Thymus (tissue), 11 donors: ENCODE measurements around the gene HOXD9. TPM values are rescaled to one million over a fixed set of nuclear protein-coding genes. Genes with fewer than 3 reads are reported as not detected.

Experiments used
- DNase-seq, 9 donors: peaks; one replicate each; pipeline ENCODE4 v3.0.0-alpha.2; 2013; ENCODE audit warnings: low spot score in 9 of 9, low read depth in 6 of 9, missing footprints in 1 of 9
- H3K27ac ChIP-seq, 2 donors: one replicate each; pipeline ENCODE4 v1.5.1; 2013; ENCODE audit warnings: control low read depth in 1 of 2, low read depth in 1 of 2, low read length in 1 of 2, mild to moderate bottlenecking in 1 of 2, moderate library complexity in 1 of 2
- H3K27me3 ChIP-seq, 2 donors: one replicate each; pipeline ENCODE4 v1.5.1; 2013; ENCODE audit warnings: low read length in 1 of 2; ENCODE audit not compliant: control insufficient read depth in 2 of 2, insufficient read depth in 1 of 2
- H3K36me3 ChIP-seq, 2 donors: one replicate each; pipeline ENCODE4 v1.5.1; 2013; ENCODE audit warnings: low read length in 1 of 2, mild to moderate bottlenecking in 1 of 2, moderate library complexity in 1 of 2; ENCODE audit not compliant: control insufficient read depth in 2 of 2, insufficient read depth in 2 of 2
- H3K4me1 ChIP-seq, 2 donors: one replicate each; pipeline ENCODE4 v1.5.1; 2013; ENCODE audit warnings: low read length in 2 of 2; ENCODE audit not compliant: control insufficient read depth in 2 of 2, insufficient read depth in 2 of 2
- H3K4me3 ChIP-seq, 2 donors: one replicate each; pipeline ENCODE4 v1.5.1; 2013; ENCODE audit warnings: low read length in 2 of 2, control low read depth in 1 of 2, mild to moderate bottlenecking in 1 of 2
- H3K9me3 ChIP-seq, 2 donors: one replicate each; pipeline ENCODE4 v1.5.1; 2013; ENCODE audit warnings: low read length in 1 of 2, mild to moderate bottlenecking in 1 of 2; ENCODE audit not compliant: control insufficient read depth in 2 of 2, insufficient read depth in 1 of 2
- WGBS: extraction: QIAGEN DNeasy Blood & Tissue Kit; methylation state at CpG from one replicate; pipeline ENCODE4 v1.1.7; 2013; 5-methylcytosine and 5-hydroxymethylcytosine counted together
- polyA plus RNA-seq: library from polyadenylated mRNA; stranded (reverse); fragments of 200-250 nt; gene quantifications from one replicate; pipeline ENCODE4 v1.2.3, GENCODE V29; 2013
- total RNA-seq: library from RNA; stranded (reverse); fragments of 120-200 nt; gene quantifications from one replicate; pipeline ENCODE4 v1.2.4, GENCODE V29; 2013
- donor health status: healthy.

HOXD9 gene
- total and polyA plus RNA-seq, 2 donors, result 0.14 to 1.8 TPM

- peaks cover 1 to 15% of the 10 kb centered on the region in 2 donors for H3K9me3 ChIP-seq
- H3K4me3 ChIP-seq, result peak overlapping the region; percentile 7 to 43
- no peak overlapping the region for H3K27ac ChIP-seq
- 1% methylated on average over 45 of the region's 45 CpGs for WGBS
- peak in 4 of 9 donors; percentile 37 to 69 (median 50) for DNase-seq
- peaks cover 84 to 100% of the 10 kb centered on the region in 2 donors for H3K27me3 ChIP-seq
- no peaks in the 10 kb centered on the region for H3K36me3 ChIP-seq
- H3K4me1 ChIP-seq, result peaks cover 2 to 20% of the 10 kb centered on the region in 2 donors
Measured at GRCh38 chr2:176096986-176097819, 25.3 kb upstream of the HOXD9 start.

- no peak for DNase-seq
- Histone ChIP-seq H3K4me3 (no peak overlapping the region), H3K4me1 (peaks cover 2 to 20% of the 10 kb centered on the region in 2 donors), H3K27me3 (peaks cover 84 to 100% of the 10 kb centered on the region in 2 donors), H3K9me3 (peaks cover 1 to 15% of the 10 kb centered on the region in 2 donors), H3K27ac (no peak overlapping the region), H3K36me3 (no peaks in the 10 kb centered on the region)
- whole genome bisulfite sequencing, result 4% methylated on average over 18 of the region's 18 CpGs
Measured at GRCh38 chr2:176097820-176098365, 24.6 kb upstream of the HOXD9 start.

- no peak overlapping the region for H3K4me3 ChIP-seq
- peaks cover 1 to 15% of the 10 kb centered on the region in 2 donors for H3K9me3 ChIP-seq
- H3K4me1 ChIP-seq, result peaks cover 2 to 16% of the 10 kb centered on the region in 2 donors
- peaks cover 83 to 100% of the 10 kb centered on the region in 2 donors for H3K27me3 ChIP-seq
- H3K36me3 ChIP-seq, result no peaks in the 10 kb centered on the region
- no peak overlapping the region for H3K27ac ChIP-seq
- WGBS, result 8% methylated on average over 35 of the region's 35 CpGs
- no peak for DNase-seq
Measured at GRCh38 chr2:176098366-176099158, 24.0 kb upstream of the HOXD9 start.

GRCh38 chr2:176099159-176099727 is 23.3 kb upstream of the HOXD9 start:
- peaks cover 2 to 16% of the 10 kb centered on the region in 2 donors for H3K4me1 ChIP-seq
- no peak overlapping the region for H3K27ac ChIP-seq
- no peak for DNase-seq
- H3K9me3 ChIP-seq, result peaks cover 1 to 15% of the 10 kb centered on the region in 2 donors
- 10% methylated on average over 30 of the region's 30 CpGs for WGBS
- H3K36me3 ChIP-seq, result no peaks in the 10 kb centered on the region
- H3K4me3 ChIP-seq, result no peak overlapping the region
- peaks cover 84 to 100% of the 10 kb centered on the region in 2 donors for H3K27me3 ChIP-seq

- Histone ChIP-seq H3K36me3 (no peaks in the 10 kb centered on the region), H3K4me1 (peaks cover 2 to 16% of the 10 kb centered on the region in 2 donors), H3K27ac (no peak within 1 kb of the TSS), H3K27me3 (peaks cover 84 to 100% of the 10 kb centered on the region in 2 donors), H3K9me3 (peaks cover 1 to 19% of the 10 kb centered on the region in 2 donors), H3K4me3 (no peak within 1 kb of the TSS)
- DNase-seq, result no peak
- 8% methylated on average over 70 of the region's 70 CpGs for WGBS
Measured at GRCh38 chr2:176099728-176100546, 22.6 kb upstream of the HOXD9 start, which contains the start of gene HOXD12. TSS of gene HOXD12 (plus strand) at chr2:176099795. CDS start at chr2:176099802, 7 bp downstream.

GRCh38 chr2:176100547-176101140 is 21.9 kb upstream of the HOXD9 start:
- 11% methylated on average over 28 of the region's 28 CpGs for WGBS
- peaks cover 1 to 19% of the 10 kb centered on the region in 2 donors for H3K9me3 ChIP-seq
- H3K27me3 ChIP-seq, result peaks cover 89 to 100% of the 10 kb centered on the region in 2 donors
- no peak overlapping the region for H3K4me3 ChIP-seq
- H3K36me3 ChIP-seq, result no peaks in the 10 kb centered on the region
- peaks cover 2 to 16% of the 10 kb centered on the region in 2 donors for H3K4me1 ChIP-seq
- no peak overlapping the region for H3K27ac ChIP-seq
- no peak for DNase-seq

- Histone ChIP-seq H3K27me3 (peaks cover 91 to 100% of the 10 kb centered on the region in 2 donors), H3K27ac (no peak overlapping the region), H3K36me3 (no peaks in the 10 kb centered on the region), H3K4me3 (no peak overlapping the region), H3K9me3 (peaks cover 1 to 19% of the 10 kb centered on the region in 2 donors), H3K4me1 (peaks cover 2 to 16% of the 10 kb centered on the region in 2 donors)
- 17% methylated on average over 2 of the region's 2 CpGs for WGBS
- no peak for DNase-seq
Measured at GRCh38 chr2:176101216-176101830, 21.2 kb upstream of the HOXD9 start.
